ENCODE measurements around the gene BORCS8.
A peak's percentile ranks its signal among the peaks of the same experiment; 100 is the strongest.
"Not testable (repeated sequence)": the region's sequence is repeated elsewhere in the genome, so short reads cannot be mapped to it uniquely, and the experiment has no call there.

Gene BORCS8

DNA sequence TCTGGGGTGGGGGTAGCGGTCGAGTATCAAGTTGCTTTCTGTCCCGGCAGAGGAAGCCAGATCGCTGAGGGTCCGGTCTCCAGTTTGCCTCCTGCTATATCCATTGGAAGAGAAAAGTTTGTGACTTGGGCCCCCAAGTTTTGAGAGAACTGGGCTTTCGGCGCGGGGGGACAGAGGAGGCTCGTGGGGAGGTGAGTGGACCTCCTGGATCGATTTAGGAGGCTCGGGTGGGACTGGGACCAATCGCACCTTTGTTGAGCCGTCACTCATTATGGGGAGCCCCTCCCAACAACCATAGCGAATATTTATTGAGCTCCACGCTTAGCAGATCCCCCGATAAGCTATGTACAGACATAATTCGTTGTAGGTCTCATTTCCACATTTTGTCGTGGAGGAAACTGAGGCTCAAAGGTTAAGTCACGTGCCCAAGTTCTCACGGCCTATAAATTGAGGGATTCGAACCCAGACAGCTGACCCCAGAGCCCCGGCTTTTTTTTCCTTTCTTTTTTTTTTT, 1.0 kb upstream of the BORCS8 start:
- TF ChIP-seq, protein P1, sequence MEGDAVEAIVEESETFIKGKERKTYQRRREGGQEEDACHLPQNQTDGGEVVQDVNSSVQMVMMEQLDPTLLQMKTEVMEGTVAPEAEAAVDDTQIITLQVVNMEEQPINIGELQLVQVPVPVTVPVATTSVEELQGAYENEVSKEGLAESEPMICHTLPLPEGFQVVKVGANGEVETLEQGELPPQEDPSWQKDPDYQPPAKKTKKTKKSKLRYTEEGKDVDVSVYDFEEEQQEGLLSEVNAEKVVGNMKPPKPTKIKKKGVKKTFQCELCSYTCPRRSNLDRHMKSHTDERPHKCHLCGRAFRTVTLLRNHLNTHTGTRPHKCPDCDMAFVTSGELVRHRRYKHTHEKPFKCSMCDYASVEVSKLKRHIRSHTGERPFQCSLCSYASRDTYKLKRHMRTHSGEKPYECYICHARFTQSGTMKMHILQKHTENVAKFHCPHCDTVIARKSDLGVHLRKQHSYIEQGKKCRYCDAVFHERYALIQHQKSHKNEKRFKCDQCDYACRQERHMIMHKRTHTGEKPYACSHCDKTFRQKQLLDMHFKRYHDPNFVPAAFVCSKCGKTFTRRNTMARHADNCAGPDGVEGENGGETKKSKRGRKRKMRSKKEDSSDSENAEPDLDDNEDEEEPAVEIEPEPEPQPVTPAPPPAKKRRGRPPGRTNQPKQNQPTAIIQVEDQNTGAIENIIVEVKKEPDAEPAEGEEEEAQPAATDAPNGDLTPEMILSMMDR (conservative IDR thresholded peaks at IDR 0.05): no peak
- H3K27ac ChIP-seq: peak overlapping the region; percentile 87

DNA sequence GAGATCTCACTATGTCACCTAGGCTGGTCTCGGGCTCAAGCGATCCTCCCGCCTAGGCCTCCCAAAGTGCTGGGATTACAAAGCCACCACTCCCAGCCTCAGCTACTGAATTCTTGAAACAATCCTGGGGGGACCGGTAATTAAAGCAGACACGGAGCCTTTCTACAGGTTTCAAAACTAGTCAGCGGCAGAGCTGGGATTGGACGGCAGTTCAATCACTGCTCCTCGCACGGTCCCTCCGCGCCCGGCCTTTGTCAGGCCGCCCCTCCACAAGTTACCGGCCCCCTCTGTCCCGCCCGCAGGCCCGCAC, 229 bp downstream of the BORCS8 start:
- peak overlapping the region; percentile 87 for H3K27ac ChIP-seq
- TF ChIP-seq, protein P1 (conservative IDR thresholded peaks at IDR 0.05): no peak

GRCh38 chr19:19186742-19187141, 5.2 kb downstream of the BORCS8 start:
- TF ChIP-seq, protein P1 (conservative IDR thresholded peaks at IDR 0.05): no peak
- no peak overlapping the region for H3K27ac ChIP-seq

DNA sequence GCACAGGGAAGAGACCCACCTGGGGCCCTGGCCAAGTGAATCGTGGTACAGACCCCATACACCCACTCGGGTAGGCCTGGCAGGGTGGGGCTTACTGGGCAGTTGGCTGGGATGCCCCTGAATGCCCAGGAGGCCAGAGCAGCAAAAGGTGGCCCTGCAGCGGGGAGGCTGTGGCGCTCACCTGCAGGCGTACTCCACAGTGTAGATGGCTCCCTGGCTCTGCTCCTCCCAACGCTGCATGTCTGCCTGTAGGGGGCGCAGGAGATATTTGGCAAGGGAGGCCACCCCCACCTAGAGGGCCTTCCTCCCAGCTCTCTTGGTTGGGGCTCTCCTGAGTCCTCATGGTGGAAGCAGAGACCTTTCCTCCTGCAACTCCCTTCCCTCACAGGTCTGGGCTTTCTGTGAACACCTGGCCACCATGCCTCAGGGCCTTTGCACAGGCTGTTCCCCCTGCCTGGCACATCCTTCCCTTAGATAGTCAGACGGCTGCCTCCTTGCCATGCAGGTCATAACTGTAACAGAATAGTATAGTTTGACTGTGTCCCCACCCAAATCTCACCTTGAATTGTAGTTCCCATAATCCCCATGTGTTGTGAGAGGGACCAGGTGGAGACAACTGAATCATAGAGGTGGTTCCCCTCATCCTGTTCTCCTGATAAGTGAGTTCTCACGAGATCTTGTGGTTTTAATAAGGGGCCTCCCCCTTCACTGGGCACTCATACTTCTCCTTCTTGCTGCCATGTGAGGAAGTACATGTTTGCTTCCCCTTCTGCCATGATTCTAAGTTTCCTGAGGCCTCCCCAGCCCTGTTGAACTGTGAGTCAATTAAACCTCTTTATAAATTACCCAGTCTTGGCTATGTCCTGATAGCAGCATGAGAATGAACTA, 5.9 kb downstream of the BORCS8 start:
- H3K27ac ChIP-seq: no peak overlapping the region
- TF ChIP-seq, protein P1 (conservative IDR thresholded peaks at IDR 0.05): peak; percentile 60

DNA sequence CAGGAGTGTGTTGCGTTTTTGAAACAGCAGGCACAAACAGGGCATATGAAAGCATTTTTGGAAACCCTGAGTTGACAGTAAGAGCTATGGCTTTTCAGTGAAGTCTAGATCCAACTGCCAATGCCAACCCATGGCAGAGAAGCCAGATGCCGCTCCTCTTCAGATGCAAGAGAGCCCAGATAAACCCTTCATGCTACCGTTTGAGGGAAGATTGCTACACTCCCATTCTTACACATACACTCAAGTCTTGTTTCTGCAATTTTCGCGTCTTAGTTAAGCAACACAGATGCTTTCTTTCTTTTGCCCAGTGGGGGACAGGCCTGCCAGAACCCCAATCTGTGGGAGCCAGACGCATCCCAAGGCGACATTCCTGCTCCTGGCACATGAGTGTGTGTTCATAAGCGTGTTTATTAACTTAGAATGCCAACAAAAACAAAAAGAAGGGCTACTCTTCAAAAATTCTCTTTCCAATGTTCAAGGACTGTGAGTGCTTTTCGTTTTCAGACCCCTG, 10.4 kb downstream of the BORCS8 start:
- TF ChIP-seq, protein P1 (conservative IDR thresholded peaks at IDR 0.05): no peak
- H3K27ac ChIP-seq: no peak overlapping the region

GRCh38 chr19:19179548-19180441, 12.2 kb downstream of the BORCS8 start:
- TF ChIP-seq, protein P1 (conservative IDR thresholded peaks at IDR 0.05): no peak
- no peak overlapping the region for H3K27ac ChIP-seq

- TF ChIP-seq, protein P1 (conservative IDR thresholded peaks at IDR 0.05): no peak
- H3K27ac ChIP-seq: no peak overlapping the region
These were observed 15.0 kb downstream of the BORCS8 start for GRCh38 chr19:19176950-19177349.

DNA sequence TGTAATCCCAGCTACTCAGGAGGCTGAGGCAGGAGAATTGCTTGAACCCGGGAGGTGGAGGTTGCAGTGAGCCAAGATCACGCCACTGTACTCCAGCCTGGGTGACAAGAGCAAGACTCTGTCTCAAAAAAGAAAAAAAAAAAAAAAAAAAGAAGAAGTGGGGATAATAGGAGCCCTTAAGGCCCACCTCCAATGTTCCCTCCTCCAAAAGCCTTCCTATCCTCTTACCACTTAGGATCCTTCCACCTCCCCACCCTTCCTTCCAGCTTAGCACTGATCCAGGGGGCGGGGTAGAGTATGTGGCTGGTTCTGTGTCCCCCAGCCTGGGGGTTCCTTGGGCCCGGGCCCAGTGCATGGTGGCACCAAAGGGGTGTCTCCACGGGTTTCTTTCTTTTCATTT, 18.7 kb downstream of the BORCS8 start:
- not testable (repeated sequence) for H3K27ac ChIP-seq

All from VCaP (cell line).